GM11168 (cell line): ENCODE measurements around the gene NKX1-1.
"Not testable (repeated sequence)": the region's sequence is repeated elsewhere in the genome, so short reads cannot be mapped to it uniquely, and the experiment has no call there.

ENCODE experiments used
- in situ Hi-C: fragments of 300-500 bp; cut with MboI; formaldehyde crosslinking; loops from one replicate; pipeline ENCODE4 v1.12.0; 2022; ENCODE audit warnings: low sequenced_read_pairs; ENCODE audit not compliant: unreplicated experiment

Gene NKX1-1

DNA sequence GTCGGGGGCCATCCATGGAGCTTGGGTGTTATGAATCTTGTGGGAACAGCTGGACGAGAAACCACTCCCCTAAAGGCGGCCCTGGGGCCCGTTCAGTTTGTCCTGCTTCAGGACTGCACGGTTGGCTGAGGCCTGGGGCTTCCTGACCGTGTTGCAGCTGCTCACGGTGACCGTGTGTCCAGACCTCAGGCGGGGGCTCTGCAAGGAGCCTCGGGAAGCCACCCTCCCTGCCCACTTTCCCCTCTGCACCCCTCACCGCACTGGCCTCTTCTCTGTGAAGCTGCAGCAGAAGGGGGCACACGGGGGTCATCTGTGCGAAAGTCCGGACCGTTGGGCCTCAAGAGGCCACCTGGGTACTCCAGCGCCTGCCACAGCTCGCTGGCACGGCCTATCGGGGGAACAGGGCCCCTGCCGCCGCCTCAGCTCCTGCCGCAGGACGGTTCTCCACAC is 29.8 kb downstream of the NKX1-1 start:
- in situ Hi-C loops = no loop called here

DNA sequence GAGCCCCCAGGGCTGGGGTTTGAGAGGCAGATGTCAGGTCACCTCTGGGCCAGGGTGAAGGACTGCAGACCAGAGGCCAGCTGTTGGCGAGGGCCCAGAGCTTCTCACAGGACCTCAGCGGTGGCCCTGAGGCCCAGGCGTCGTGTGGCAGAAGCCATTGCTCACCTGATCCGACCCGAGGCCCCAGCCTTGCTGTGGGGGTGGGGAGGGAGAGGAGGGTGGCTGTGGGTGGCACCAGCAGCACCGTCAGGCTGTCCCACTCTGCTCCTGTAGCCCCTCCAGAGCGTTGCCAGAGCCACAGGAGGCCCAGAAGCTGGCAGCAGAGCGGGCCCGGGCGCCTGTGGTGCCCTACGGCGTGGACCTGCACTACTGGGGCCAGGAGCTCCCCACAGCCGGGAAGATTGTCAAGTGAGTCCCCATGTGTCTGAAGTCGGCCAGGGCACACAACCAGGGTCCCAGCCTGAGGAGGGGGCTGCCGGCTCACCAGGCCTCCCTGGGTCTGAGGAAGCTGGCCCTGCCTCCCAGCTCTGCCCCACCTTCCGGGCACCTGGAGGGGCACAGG is 30.4 kb downstream of the NKX1-1 start:
- in situ Hi-C loops = no loop called here

GRCh38 chr4:1375051-1375721 is 31.1 kb downstream of the NKX1-1 start:
- in situ Hi-C loops = no loop called here

DNA sequence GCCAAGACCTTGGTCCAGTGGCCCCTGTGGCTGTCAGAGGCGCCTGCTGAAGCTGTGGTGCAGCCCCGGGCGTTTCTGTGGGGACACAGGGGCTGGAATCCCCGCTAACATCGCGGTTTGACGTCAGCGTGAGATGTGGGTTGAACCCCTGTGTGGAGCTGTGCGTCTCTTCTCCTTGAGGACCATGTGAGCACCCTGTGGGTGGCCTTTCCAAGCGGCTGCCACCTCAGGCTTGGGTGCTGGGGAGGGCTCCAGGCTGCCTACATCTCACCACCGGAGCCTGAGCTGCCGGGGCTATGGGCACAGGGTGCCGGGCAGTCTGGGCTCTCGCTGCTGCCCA is 31.6 kb downstream of the NKX1-1 start:
- in situ Hi-C loops = no loop called here

DNA sequence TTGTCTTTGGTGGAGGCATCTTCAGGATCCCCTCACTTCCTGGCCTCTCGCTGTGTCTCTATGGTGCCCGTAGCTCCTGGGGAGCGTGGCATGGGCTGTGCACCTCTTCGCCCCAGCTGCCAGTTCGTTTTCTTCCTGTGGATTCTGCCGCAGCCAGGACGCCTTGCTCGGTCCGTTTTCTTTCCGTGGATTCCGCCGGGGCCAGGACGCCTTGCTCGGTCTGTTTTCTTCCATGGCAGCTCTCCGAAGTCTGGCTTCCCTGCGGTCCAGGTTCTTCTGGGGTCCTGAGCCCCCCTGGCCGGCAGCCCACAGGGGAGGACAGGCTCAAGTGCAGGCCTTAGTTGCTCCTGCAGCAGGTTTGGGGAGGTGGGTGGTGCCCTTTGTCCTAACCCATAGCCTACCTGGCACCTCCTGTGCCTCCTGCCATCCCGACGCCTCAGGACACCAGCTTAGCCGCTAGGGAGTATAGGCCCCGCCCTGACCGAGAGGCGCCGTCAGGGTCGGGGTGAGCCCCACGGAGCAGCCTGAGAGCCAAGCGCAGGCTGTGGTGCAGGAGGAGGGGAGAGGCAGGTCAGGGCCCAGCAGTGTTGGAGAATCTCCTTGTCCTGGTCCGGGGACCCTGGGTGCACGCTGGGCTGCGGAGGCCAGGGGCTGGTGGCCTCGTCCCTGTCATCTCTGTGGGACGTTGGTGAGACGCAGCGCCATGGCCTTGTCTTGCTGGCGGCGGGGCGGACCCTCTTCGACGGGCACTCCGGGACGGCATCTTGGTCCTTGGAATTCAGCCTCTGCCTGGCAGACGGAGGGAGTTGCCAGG is 32.1 kb downstream of the NKX1-1 start:
- in situ Hi-C loops = no loop called here

DNA sequence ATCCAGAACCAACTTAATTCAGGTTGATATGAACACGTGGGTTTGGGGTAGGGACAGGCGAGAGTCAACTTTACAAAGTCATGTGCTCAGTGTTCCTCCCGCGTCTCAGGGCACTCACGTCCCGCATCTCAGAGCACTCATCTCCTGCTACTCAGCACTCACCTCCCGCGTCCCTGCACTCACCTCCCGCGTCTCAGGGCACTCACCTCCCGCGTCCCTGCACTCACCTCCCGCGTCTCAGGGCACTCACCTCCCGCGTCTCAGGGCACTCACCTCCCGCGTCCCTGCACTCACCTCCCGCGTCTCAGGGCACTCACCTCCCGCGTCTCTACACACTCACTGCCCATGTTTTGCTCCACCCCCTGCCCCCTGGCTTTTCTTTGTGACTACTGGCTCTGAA is 33.7 kb downstream of the NKX1-1 start:
- in situ Hi-C loops = not testable (repeated sequence)

DNA sequence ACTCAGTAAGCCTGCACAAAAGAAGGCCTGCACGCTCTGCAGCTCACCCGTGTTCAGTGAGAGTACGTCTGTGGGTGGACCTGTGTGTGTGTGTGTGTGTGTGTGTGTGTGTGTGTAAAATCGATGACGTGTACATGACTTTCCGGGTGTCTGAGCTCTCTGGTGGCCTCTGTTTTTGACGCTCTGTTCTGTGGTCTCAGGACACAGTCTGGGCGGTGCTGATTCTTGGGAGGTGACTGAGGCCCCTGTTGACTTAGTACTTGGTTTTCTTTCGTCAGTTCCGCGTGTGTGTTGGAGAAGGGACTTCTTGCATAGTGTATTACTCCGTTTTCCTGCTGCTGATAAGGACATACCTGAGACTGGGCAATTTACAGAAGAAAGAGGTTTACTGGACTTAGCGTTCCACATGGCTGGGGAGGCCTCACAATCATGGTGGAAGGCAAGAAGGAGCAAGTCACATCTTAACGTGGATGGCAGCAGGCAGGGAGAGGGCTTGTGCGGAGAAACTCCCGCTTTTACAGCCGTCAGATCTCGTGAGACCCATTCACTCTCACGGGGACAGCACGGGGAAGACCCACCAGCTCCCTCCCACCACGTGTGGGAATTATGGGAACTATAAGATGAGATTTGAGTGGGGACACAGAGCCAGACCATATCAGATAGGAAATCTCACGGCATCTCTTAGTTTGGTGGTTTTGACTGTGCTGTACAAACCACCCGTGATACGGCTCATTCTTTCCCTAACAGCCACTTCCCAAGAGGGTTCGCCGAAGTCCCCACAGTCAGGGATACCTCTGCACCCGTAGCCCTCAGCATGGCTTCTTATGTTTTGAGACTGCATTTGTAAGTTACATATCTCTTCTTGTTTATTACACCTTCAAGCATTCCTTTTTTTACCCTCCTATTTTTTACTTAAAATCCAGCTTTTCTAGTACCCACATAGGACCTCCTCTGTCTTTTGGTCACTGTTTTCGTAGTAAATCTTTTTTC is 34.8 kb downstream of the NKX1-1 start:
- in situ Hi-C loops = no loop called here

GRCh38 chr4:1370321-1371124 is 35.7 kb downstream of the NKX1-1 start:
- in situ Hi-C loops = no loop called here

GRCh38 chr4:1369479-1370079 is 36.7 kb downstream of the NKX1-1 start:
- in situ Hi-C loops = no loop called here

DNA sequence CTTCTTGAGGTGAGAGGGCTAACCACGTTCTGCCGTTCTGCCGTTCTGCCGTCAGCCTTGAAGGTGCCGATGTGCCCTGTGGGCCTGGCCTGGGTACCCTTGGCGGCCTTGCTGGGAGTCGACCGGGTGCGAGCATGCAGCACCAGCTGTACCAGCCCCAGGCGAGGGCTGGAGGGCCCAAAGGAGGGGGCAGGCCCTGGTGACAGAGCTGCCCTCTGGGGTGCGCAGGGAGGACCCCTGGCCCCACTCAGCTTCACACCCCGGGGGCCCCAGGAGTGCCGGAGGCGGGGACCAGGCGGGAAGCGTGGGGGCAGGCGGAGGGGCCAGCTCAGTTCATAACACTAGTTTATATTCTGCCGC is 37.2 kb downstream of the NKX1-1 start:
- in situ Hi-C loops = no loop called here

DNA sequence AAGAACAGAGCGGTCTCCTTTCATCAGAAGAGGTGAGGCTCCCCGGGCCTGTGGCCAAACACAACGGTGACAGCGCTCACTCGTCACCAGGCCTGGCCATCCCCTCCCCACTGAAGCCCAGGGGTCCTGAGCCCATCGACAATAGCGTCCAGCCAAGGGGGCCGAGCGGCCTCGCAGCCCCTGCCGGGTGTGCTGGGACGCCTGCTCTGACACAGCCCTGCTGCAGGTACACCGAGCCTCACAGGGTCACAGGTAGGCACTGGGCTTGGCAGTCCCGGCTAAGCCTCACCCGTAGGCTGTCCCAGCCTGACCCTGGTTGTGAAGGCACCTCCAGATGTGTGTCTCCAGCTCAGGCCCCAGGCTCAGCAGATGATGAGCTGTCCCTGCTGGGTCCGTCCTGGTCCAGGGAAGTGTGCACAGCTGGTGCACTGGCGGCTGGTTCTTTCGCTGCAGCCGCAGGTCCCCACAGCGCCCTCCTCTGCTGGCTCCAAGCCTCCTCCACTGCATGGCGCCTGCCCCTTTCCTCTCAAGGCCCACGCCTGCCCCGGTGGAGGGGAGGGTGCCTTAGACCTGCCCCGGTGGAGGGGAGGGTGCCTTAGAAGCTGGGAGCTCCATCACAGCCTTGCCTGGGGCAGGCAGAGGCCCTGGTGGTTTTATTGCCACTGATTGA is 37.7 kb downstream of the NKX1-1 start:
- in situ Hi-C loops = no loop called here

DNA sequence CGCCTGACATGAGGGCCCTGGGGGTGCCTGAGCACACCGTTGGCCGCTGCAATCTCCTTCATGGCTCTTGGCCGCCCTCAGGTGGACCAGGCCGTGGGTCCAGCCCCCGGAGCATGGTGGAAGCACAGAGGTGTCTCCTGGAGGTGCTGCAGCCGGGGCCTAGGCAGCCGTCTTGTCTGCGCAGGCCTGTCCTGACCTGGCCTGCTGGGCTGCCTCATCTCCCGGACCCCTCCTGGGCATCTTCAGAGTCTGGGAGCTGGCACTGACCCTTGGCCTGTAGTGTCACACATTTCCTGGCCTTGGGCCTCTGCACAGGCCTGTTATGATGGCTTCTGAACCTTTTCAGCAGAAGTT is 38.3 kb downstream of the NKX1-1 start:
- in situ Hi-C loops = no loop called here

GRCh38 chr4:1367230-1367935 is 38.9 kb downstream of the NKX1-1 start:
- in situ Hi-C loops = no loop called here

GRCh38 chr4:1366371-1367229 is 39.6 kb downstream of the NKX1-1 start:
- in situ Hi-C loops = no loop called here

- in situ Hi-C loops = no loop called here
These were observed 40.7 kb downstream of the NKX1-1 start for GRCh38 chr4:1365271-1366178.

- in situ Hi-C loops = no loop called here
These were observed 41.5 kb downstream of the NKX1-1 start for GRCh38 chr4:1364748-1365147.
